22Rv1 (cell line): Measurements from ENCODE around the gene PCBP4.

Experiments
- CTCF ChIP-seq: fragments of 450-650 bp; IDR thresholded peaks from 2 replicates; pipeline ENCODE4 v1.5.1; 2017; ENCODE audit warnings: mild to moderate bottlenecking
- ZFX ChIP-seq: fragments of 450-650 bp; IDR thresholded peaks from 2 replicates; pipeline ENCODE4 v1.6.1; 2017; ENCODE audit warnings: antibody characterized with exemption, borderline replicate concordance

GRCh38 chr3:52012699-52013098 is 45.4 kb upstream of the PCBP4 start:
- TF ChIP-seq CTCF (no peak), ZFX (no peak)
